HG03066 (cell line): ENCODE measurements around the gene ZBTB16.

Experiments
- ATAC-seq: cut with Tn5 transposase; IDR thresholded peaks from one replicate; pipeline ENCODE4 v1.9.1; 2021; ENCODE audit warnings: low read depth; ENCODE audit not compliant: unreplicated experiment

The ZBTB16 gene, protein sequence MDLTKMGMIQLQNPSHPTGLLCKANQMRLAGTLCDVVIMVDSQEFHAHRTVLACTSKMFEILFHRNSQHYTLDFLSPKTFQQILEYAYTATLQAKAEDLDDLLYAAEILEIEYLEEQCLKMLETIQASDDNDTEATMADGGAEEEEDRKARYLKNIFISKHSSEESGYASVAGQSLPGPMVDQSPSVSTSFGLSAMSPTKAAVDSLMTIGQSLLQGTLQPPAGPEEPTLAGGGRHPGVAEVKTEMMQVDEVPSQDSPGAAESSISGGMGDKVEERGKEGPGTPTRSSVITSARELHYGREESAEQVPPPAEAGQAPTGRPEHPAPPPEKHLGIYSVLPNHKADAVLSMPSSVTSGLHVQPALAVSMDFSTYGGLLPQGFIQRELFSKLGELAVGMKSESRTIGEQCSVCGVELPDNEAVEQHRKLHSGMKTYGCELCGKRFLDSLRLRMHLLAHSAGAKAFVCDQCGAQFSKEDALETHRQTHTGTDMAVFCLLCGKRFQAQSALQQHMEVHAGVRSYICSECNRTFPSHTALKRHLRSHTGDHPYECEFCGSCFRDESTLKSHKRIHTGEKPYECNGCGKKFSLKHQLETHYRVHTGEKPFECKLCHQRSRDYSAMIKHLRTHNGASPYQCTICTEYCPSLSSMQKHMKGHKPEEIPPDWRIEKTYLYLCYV

DNA sequence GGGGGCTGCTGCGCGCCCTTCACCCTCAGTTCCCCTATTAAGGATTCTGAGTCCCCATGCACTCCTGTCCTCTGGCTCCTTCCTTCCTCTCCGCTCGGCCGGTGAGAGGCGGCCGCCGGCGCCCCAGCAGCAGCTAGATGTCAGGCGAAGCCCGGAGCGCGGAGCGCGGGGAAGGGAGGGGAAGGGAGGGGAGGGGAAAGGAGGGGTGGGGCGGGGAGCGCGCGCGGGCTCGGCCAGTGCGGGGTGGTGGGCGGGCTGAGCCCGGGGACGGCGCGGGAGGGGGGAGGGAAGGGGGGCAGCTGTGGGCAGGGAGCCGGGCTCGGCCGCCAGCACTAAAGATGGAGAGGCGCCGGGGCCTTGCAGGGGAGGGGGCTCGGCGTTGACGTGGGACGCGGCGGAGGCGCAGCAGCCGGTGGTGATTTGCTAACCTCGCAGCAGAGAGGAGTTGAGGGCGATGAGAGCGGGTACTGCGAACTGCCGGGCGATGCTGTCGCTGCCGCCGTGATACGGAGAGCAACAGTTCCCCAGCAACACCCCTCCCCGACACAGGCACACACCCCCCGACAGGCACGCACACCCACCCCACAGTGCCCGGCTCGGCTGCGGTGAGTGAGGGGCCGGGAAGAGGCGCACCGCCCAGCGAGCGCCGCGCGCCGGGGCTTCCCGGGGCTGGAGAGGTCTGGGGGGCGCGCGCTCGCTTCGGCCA is at the start of gene ZBTB16:
TSS of gene ZBTB16 (plus strand) at position 434 of the 706 bp plus-strand sequence. CDS start 3,590 bp downstream, outside the sequence.
- no peak for ATAC-seq

DNA sequence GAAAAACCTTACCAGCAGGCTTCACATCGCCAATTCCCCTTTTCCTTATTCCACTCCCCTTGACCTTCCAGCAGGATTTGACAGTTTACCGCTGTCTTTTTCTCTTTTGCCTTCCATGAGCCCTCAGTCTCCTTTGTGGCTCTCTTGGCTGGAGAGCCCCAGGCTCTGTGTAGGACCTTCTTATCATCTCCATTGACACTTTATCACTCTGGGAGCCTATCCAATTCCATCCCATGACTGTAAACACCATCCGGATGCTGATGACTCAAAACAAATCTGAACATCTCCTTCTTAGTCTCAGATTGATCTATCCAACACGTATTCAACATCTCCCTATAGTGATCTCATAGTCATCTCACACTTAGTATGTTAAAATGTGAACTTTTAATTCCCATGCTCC is 48.6 kb upstream of the ZBTB16 start:
- no peak for ATAC-seq

DNA sequence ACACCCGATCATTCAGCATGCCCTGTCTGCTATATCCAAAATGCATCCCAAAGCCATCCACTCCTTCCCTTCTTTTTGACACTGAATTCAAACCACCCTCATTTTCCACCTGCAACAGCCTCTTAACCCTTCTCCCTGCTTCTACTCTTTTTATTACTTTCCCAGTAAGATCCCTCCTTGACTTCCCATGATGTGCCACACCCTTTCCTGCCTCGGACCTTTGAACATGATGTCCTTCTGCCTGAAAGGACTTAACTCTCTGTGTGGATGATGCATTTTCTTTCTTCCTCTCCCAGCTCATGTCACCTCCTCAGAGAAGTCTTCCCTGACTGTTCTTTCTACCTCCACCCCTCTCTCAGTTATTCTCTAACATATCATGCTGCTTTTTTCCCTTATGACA is 48.1 kb upstream of the ZBTB16 start:
- no peak for ATAC-seq

DNA sequence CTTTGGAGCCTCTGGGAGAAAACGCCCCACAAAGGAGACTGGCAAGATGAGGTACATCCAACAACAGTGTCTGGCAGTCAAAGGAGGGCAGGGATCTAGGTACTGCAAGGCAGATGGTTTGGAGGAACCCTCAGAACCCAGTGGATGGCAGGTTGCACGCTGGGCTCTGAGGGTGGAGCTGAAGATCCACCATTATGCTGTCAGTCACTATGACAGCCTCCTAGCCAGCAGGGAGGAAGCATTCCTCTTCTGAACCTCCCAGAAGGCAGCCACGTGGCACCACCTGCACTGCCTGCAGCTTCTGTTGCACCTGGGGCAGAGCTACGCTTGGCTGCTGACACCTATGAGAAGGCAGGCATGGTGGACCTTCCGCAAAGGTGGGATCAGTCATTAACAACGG is 44.4 kb upstream of the ZBTB16 start:
- no peak for ATAC-seq

DNA sequence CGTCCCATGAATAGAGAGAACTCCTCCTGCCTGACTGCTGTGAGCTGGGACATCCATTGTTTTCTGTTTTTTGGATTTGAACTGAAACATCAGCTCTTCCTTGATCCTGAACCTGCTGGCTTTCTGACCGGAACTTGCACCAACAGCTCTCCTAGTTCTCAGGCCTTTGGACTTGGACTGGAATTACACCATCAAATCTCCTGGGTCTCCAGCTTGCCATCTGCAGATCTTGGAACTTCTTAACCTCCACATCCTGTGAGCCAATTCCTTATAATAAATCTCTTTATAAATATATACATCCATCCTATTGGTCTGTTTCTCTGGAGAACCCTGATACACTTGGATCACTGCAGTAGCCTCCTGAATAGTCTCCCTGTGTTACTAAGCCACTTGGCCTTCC is 42.5 kb upstream of the ZBTB16 start:
- ATAC-seq, result no peak

DNA sequence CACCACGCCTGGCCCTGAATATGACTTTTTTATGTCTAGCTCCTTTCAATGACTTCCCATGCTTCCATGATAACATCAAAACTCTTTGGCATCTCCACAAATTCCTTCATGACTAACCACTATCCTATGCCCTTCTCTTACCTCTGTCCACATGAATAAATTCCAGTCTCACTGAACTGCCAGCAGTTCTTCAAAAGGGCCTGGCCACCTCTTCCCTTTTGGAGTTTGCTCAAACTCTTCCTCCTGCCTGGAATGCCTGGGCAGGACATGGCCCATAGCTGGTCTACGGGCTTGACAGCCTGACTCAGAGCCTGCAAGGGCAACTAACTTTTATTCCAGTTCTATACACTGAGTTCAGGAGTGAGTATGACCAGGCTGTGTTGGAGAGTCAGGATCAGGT is 41.8 kb upstream of the ZBTB16 start:
- no peak for ATAC-seq

DNA sequence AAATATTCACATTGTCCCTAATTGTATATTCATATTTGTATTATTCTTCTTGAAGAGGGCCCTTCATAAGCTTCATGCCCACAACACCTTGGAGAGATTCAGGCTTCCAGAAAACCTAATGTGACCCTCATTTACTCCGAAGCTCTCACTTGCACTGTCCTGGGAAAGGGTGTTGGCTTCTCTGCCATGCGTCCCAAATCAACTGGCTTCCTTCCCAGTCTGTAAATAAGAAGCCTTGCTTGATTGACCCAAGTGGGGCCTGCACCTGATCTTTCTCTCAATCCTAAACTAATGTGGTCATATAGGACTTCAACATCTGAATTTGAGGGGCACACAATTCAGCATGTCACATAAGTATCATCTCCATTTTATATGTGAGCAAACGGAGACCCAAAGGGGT is 40.5 kb upstream of the ZBTB16 start:
- ATAC-seq, result no peak

DNA sequence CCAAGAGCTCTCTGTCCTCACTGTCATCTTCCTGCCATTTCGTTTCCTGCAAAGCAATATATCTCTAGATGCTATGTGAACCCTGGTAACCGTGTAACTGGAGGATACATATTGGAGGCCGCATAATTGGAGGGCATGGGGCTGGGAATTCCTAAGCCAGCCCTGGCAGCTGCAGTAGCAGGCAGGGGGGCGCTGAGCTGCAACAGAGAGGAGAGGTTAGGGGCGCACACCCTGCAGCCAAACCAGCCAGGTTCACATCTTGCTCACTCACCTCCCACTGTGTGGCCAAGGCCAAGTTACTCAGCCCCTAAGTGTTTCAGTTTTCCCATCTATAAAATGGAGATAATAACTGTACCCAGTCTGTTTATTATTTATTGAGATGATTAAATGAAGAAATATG is 39.9 kb upstream of the ZBTB16 start:
- ATAC-seq, result no peak

DNA sequence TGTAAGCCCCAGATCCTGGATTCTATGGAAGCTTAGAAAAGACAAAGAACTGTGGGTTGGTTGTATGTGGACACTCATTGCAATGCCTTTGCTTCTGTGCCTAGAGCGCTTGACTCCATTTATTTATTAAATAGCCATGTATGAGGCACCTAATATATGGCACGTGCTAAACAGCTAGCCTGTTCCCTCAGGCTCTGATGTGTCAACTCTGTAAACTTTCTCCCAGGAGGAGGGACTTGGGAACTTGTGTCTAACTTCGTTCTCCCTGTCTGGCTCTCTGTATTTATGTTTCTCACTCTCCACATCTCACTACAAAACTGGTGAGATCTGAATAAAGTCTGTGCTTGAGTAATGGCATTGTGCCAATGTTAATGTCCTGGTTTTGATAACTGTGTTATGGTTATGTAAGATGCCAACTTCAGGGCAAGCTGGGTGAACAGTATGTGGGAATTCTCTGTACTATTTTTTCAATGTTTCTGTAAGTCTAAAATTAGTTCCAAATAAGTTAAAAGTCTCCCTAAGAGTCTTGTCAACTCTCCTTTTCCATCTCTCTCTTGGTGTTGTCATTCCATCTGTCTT is 34.1 kb upstream of the ZBTB16 start:
- ATAC-seq, result no peak

DNA sequence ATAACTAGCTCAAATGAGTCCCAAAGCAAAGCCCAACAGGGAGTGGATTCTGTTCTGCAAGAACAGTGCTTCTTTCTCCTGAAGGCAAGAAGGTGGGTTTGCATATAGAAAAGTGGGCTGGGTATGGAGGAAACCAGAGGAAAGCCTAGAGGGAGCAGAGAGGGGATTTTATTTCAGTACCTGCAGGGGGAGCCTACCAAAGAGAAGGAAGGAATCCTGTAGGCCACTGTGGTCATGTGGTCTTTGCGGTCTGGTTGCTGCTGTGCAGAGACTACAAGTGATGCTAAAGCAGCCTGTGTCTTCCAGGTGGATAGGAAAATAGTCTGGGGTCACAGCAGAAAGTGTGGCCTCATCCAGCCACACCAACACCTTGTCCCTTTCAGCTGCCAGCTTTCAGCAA is 33.2 kb upstream of the ZBTB16 start:
- ATAC-seq, result no peak

DNA sequence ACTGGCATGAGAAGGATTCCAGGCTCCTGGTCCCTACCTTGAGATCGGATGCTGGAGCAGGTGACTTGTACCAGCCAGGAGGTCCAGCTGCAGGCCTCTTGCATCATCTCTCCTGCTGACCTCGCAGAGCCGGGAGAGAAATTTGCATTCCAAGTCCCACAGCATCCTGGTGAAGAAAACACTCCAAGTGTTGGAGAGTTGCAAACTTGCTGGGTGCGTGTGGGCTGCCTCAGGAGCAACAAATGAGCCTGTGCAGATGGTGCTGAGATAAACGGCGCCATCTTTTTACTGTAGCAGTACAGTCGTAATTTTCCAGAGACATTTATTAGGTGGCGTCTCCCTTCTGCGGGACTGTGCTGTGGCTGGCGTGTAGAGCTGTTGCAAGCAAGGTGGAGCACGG is 32.1 kb upstream of the ZBTB16 start:
- ATAC-seq, result no peak

DNA sequence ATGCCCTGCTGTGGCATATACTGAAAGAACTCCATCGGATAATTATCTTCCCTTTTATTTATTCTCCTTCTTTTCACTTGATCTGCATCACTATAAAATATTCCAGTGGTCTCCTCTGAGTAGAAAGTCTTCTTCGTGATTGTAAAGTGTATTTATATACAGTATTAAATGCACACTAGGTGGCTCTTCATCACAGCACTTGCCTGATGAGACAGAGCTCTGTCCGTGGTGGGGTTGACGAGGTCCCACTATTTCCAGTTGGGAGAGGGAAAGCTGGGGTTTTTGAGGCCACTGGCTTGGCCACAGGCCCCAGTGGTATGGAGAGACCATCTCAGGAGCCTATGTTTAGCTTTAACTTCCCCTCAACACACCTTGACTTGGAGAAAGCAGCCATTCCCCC is 31.6 kb upstream of the ZBTB16 start:
- ATAC-seq, result no peak

DNA sequence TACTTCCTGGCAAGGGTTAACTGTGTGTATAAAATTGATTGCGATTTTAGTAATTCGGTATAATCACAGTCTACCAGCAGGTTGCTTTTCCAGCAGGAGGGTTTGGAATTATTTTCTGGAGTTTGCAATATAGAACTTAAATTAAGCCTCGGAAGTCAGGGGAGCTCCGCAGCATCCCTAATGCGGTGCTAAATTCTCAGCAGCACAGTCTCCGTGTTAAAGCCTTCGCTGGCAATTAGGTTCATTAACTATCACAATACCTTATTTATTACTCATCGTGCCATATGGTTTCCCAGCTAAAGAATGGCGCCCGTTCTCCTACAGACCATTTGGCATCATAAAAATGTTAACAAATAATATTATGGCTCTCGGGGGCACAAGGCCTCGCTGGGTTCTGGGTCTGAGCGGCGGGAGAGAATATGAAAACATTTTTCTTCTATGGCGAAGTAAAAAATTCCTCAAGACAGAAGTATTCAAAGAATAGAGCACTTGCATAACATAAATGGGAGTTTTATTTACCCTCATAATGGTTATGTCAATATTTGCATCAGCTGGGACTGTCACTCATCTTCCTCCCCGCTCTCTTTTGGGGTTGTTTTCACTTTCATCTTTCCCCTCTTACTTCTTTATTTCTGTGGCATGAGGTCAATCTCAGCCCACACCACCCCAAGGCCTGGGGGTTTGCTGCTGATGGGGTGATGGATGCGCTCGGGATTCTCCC is 28.1 kb upstream of the ZBTB16 start:
- no peak for ATAC-seq

DNA sequence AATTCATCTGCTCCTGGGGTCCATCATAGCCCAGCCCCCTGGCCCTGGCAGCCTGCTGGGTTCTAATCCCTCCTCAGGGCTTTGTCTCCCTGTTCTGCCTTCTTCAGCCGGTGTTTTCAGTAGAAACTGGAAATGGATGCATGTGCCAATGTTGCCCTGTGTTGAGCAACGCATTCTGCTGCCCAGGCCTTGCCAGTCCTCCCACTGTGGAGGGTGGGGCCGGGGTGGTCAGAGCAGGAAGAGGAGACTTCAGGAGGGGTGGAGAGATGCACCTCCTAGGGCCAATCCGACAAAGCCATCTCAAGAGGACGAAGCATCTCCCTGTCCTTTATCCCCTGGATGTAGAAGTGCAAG is 27.6 kb upstream of the ZBTB16 start:
- no peak for ATAC-seq

DNA sequence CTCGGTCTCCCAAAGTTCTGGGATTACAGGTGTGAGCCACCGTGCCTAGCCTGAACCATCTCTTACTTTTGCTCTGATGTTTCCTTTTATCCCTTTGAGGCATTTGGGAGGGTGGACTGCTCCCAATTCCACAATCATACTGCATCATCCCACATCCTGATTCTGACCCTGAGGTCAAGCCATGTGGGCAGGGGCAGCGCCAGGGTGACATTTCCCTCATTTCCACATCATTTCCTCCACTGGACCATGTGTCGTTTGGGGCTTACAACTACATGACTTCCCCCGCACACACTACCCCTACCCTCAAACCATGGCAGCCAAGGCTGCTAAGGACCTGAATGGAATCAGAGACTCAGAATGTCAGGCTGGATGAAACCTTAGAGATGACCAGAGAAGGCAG is 26.4 kb upstream of the ZBTB16 start:
- no peak for ATAC-seq

DNA sequence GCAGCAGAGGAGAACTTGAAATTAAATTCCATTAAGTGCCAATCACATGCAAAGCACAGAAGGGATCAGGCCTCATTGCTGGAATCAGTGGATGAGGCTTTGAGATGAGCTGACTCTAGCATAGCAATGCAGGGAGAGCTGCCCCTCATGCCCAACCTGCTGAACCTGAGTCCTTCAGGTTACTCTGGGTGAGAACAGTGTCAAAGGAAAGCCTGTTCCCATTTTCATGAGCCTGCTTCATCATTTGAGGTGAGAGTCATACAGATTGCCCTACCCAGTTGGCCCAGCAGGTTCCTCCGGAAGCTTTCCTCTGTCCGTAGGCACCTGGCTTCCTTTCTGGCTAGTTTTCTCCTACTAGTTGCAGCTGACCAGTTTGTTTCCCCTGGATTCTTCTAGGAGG is 25.9 kb upstream of the ZBTB16 start:
- no peak for ATAC-seq

DNA sequence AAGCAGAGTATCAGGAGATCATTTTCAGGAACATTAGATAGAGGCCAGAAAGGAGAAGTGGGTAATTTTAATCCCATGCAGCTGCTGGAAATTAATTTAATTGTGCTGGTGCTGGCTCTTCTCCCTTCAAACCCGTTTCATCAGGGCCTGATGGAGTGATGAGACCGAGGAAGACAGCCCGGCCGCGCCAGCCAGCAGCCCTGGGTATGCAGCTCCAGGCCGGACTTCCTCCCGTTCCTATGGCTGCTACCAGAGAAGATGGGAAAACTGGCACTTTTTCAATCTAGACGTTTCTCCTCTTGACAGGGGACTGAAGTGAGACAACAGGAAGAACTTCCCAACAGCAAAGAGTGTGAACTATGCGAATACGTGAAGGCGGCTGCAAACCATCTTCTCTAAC is 24.6 kb upstream of the ZBTB16 start:
- ATAC-seq, result no peak

DNA sequence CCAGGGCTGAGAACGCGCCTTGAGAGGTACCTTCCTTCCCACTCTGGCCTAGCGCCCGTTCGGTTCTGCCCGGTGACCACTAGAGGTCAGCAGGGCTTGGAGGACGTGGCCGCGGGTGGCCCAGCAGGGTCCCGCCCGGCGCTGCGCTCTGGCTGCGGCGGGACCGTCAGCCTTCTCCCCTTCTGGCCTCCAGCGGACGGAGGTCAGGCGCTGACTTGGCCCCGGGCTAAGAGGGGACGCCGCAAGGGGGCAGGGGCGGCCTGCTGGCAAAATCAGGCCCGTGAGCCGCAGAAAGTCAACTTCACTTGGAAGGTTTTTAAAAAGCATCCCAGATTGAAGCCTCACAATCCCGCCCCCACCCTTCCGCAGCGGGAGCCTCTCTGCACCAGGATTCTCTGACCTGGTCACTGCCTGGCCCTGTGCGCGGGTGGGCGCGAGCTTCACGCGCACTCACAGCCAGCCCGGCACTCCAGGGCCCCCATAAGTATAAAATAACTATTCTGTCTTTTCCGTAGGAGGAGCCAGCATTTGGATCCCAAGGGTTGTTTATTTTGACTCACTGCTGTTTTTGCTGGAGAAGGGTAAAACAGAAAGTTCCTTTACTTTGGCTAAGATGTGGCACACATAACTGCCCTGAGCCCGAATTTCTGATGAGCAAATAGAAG is 23.2 kb upstream of the ZBTB16 start:
- ATAC-seq, result no peak

DNA sequence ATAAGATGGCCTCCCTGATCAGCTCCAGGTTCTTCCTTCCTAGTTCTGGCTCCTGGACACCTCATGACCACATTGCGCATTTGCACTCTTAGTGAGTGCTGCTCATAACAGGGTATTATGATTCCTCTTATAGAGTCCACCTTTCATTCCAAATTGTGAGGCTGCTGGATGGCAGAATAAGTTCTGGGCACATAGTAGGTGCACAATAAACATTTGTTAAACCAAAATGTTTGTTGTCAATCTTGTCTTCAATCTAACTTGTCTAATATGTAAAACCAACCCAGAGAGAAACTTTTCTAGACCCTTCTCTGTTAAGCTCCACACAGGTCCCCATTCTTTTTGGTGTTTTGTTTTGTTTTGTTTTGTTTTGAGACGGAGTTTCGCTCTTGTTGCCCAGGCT is 22.6 kb upstream of the ZBTB16 start:
- ATAC-seq, result no peak

DNA sequence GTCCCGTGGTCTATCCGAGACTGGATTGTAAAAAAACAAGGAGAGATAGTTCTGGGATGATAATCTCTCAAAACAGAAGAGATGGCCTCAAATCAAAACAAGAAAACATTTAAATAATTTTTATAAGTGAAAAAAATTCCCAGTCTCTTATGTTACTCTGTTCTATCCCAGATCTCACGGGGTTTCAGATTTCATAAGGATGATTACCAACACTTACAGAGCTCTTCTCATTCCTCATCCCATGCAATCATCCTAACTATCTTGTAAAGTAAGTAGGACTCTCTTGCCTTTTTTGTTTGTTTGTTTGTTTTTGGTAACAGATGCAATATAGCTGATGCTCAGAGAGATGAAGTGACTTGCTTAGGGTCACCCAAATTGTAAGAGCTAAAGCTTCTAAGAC is 20.0 kb upstream of the ZBTB16 start:
- ATAC-seq, result no peak
